ENCODE results near the gene GINM1.
A peak's percentile ranks its signal among the peaks of the same experiment; 100 is the strongest.

GINM1 gene

DNA sequence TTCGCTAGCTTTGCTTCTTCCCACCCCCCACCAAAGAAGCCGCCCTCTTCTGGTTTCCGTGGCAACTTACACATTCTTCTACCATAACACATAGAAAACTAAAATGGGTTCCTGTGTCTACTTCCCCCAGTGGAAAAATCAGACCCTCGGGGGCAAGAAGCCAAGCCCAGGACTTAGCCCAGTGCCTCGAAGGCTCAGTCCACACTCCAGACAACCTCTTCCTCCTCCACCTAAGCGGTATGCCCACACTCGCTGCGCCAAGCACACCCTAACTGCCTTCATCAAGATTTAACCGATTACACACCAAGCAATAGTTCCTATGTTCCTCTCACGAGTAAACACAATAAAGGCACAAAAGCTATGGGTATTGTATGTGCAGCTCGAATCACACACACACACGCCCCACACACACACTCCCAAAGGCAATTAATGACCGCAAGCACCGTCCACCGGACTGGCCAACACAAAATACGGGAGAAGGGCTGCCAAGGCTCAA is 20.9 kb upstream of the GINM1 start:
- DNase-seq (ENCODE audit: extremely low spot score): peak; percentile 39
- TF ChIP-seq, protein P1, sequence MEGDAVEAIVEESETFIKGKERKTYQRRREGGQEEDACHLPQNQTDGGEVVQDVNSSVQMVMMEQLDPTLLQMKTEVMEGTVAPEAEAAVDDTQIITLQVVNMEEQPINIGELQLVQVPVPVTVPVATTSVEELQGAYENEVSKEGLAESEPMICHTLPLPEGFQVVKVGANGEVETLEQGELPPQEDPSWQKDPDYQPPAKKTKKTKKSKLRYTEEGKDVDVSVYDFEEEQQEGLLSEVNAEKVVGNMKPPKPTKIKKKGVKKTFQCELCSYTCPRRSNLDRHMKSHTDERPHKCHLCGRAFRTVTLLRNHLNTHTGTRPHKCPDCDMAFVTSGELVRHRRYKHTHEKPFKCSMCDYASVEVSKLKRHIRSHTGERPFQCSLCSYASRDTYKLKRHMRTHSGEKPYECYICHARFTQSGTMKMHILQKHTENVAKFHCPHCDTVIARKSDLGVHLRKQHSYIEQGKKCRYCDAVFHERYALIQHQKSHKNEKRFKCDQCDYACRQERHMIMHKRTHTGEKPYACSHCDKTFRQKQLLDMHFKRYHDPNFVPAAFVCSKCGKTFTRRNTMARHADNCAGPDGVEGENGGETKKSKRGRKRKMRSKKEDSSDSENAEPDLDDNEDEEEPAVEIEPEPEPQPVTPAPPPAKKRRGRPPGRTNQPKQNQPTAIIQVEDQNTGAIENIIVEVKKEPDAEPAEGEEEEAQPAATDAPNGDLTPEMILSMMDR (IDR thresholded peaks at IDR 0.05; ENCODE audit: control extremely low read depth, extremely low read depth, low read depth, missing control alignments): no peak
- CTCF ChIA-PET: interaction anchor here (0.7 to 4.4 kb wide), 17 partner anchors 9 to 351 kb away, joined by 3 to 52 read pairs (median 4); partner anchors contain the start of gene GINM1
- POLR2A ChIA-PET: interaction anchor here (0.9 kb wide), 1 partner anchor 512 kb away, joined by 3 read pairs; no protein-coding TSS in a partner anchor

DNA sequence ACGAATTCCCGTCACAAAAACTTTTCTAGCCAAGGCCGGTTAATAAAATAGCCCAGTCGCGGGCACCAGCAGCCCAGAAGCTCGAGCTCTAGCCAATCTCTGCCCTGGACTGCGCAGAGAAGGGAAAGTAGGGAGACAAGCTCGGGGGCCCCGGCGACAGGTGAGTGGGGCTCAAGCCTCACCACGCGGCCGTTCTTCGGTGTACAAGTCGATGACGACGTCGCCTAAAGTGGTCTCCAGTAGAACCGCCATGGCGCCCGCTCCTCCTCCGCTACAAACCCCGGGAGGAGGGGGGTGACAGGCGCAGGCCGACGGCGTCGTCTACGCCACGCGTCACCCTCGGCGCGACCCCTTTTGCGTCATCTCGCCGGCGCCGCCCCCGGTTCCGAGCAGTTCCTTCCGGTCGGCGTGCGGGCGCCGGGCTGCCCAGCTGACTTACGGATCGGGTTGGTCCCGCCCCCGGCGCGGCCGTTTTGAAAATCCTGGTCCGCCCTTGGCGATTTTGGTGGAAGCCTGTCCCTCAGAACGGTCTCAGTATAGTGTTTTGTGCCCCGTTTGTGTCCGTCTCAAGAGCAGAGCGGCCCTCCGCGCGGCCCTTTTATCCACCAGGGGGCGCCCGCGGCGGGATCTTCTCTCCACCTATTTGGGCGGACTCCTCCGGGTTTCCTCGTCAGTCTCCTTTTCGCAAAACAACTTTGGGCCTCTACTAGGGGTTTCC is 20.3 kb upstream of the GINM1 start, which contains the start of gene PPIL4:
TSS of gene PPIL4 (minus strand) at position 290 of the 718 bp plus-strand sequence. CDS start at position 252, 38 bp downstream.
- DNase-seq (ENCODE audit: extremely low spot score): peak; percentile 96
- POLR2A ChIA-PET: no interaction called here
- CTCF ChIA-PET: interaction anchor here (0.7 to 4.4 kb wide), 18 partner anchors 8 to 351 kb away, joined by 3 to 52 read pairs (median 4); partner anchors contain the start of gene GINM1
- TF ChIP-seq, protein P1 (IDR thresholded peaks at IDR 0.05; ENCODE audit: control extremely low read depth, extremely low read depth, low read depth, missing control alignments): peak; percentile 64

DNA sequence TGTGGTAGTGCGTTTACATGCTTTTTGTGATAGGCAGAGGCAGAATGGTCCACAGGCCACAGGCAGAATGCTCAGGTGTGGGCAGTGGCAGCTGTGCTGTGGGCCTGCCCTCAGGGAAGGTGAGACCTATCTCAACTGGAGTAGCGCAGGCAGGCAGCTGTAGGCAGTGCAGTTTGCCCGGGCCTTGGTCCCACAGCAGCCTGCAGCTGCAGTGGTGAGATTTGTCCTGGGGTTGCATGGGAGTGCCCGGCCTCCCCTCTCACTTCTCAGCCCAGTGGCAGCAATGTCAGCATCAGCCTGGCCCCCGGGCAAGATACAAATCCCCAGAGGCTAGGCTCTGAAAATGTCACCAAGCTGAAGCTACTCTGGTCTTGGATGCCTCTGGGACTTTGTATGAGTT is 14.3 kb upstream of the GINM1 start:
- CTCF ChIA-PET: interaction anchor here (0.9 to 4.3 kb wide), 4 partner anchors 9 to 34 kb away, joined by 3 to 24 read pairs (median 14); partner anchors contain the start of gene GINM1
- POLR2A ChIA-PET: no interaction called here
- DNase-seq (ENCODE audit: extremely low spot score): no peak
- TF ChIP-seq, protein P1 (IDR thresholded peaks at IDR 0.05; ENCODE audit: control extremely low read depth, extremely low read depth, low read depth, missing control alignments): no peak

DNA sequence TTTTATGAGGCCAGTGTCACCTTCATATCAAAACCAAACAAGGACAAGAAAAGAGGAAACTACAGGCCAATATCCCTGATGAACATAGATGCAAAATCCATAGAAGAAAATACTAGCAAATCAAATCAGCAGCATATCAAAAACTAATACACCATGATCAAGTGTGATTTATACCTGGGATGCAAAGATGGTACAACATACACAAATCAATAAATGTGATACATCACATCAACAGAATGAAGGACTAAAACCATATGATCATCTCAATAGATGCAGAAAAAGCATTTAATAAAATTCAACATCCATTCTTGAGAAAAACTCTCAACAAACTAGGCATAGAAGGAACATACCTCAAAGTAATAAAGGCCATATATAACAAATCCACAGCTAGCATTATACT is 8.1 kb upstream of the GINM1 start:
- ChIA-PET CTCF (interaction anchor here (0.9 kb wide), 1 partner anchor 13 kb away, joined by 3 read pairs; no protein-coding TSS in a partner anchor), POLR2A (no interaction called here)
- TF ChIP-seq, protein P1 (IDR thresholded peaks at IDR 0.05; ENCODE audit: control extremely low read depth, extremely low read depth, low read depth, missing control alignments): no peak
- DNase-seq (ENCODE audit: extremely low spot score): no peak

DNA sequence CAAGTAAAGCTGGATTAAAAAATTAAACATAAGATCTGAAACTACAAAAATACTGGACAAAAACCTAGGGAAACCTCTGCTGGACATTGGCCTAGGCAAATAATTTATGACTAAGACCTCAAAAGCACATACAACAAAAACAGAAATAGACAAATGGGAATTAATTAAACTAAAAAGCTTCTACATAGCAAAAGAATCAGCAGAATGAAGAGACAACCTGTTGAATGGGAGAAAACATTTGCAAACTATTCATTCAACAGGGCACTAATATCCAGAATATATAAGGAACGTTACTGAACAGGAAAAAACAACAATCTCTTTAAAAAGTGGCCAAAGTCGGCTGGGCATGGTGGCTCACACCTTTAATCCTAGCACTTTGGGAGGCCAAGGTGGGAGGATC is 6.8 kb upstream of the GINM1 start:
- ChIA-PET CTCF (no interaction called here), POLR2A (no interaction called here)
- no peak for DNase-seq (ENCODE audit: extremely low spot score)

DNA sequence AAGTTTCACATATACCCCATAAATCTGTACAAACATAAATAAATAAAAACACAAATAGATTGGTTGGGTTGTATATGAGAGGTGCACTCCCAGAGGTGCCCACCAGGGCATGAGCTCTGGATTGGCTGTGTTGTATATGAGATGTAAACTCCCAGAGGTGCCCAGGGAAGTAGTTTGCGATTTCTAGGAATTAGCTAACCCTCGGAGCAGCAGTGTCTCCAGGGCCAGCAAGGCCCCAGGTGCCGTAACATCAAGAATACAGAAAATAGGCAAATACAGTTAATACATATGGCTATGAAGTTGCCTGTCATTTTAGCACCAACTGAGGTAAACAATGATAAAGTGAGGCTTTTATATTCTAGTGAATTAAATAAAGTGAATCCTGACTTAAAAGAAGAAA is 5.4 kb upstream of the GINM1 start:
- POLR2A ChIA-PET: no interaction called here
- CTCF ChIA-PET: interaction anchor here (0.7 to 1.9 kb wide), 15 partner anchors 10 to 528 kb away, joined by 3 to 24 read pairs (median 3); partner anchors contain the start of gene PPIL4
- TF ChIP-seq, protein P1 (IDR thresholded peaks at IDR 0.05; ENCODE audit: control extremely low read depth, extremely low read depth, low read depth, missing control alignments): peak; percentile 12
- DNase-seq (ENCODE audit: extremely low spot score): no peak

More for the DNA sequence above, 6.8 kb upstream of the GINM1 start:
- TF ChIP-seq, protein P1 (IDR thresholded peaks at IDR 0.05; ENCODE audit: control extremely low read depth, extremely low read depth, low read depth, missing control alignments): no peak

All from GM10248 (cell line).